GM13976 (cell line): ENCODE data around the gene IGSF5.

Experiments
- DNase-seq: peaks from one replicate; pipeline ENCODE4 v3.0.0; 2012; ENCODE audit warnings: low spot score
- in situ Hi-C: fragments of 300-500 bp; cut with MboI; formaldehyde crosslinking; loops from one replicate; pipeline ENCODE4 v1.12.0; 2022; ENCODE audit warnings: low sequenced_read_pairs, mixed read lengths, inconsistent platforms; ENCODE audit not compliant: unreplicated experiment
- TF ChIP-seq, protein P1 (sequence below): IDR thresholded peaks from 2 replicates; pipeline ENCODE4 v1.5.1; 2012; ENCODE audit warnings: borderline replicate concordance, mild to moderate bottlenecking; ENCODE audit not compliant: insufficient read depth; ENCODE audit errors: extremely low read depth, missing control alignments, control extremely low read depth

IGSF5 gene

DNA sequence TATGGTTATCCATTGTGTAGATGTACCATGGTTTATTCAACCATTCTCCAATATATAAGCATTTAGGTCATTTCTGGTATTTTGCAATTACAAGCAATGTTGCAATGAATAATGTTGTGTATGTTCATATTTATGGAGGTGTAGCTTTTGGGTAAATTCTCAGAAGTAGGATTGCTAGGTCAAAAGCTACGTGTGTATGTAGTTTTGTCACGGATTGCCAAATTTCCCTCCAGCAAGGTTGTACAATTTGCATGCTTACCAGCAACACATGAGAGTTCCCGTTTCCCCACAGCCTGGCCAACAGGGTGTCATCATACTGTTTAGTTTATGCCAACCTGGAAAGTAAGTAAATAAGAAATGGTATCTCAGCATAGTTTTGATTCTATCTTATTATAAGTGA, 36.3 kb downstream of the IGSF5 start:
- DNase-seq, result no peak
- TF ChIP-seq, protein P1, sequence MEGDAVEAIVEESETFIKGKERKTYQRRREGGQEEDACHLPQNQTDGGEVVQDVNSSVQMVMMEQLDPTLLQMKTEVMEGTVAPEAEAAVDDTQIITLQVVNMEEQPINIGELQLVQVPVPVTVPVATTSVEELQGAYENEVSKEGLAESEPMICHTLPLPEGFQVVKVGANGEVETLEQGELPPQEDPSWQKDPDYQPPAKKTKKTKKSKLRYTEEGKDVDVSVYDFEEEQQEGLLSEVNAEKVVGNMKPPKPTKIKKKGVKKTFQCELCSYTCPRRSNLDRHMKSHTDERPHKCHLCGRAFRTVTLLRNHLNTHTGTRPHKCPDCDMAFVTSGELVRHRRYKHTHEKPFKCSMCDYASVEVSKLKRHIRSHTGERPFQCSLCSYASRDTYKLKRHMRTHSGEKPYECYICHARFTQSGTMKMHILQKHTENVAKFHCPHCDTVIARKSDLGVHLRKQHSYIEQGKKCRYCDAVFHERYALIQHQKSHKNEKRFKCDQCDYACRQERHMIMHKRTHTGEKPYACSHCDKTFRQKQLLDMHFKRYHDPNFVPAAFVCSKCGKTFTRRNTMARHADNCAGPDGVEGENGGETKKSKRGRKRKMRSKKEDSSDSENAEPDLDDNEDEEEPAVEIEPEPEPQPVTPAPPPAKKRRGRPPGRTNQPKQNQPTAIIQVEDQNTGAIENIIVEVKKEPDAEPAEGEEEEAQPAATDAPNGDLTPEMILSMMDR, result no peak
- in situ Hi-C loops, result no loop called here

DNA sequence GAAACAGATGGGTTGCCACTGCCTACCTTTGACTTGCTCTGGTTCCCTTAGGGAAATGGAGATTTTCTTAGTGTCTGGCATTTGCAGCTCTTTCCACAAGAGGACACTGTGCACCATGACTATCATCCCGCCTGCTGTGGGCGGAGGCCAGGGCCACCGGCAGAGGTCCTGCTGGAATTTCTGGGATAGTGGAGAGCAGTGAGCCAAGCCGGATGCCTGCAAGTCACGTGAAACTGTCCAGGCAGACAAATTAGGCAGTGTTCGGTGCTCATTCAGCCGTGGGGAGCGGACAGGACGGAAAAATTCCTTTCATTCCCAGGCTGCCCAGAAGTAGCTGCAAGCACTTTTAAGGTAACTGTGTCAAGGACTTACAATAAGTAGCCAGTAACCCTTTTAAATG, 43.4 kb downstream of the IGSF5 start:
- in situ Hi-C loops, result no loop called here
- TF ChIP-seq, protein P1, result no peak
- DNase-seq, result no peak

DNA sequence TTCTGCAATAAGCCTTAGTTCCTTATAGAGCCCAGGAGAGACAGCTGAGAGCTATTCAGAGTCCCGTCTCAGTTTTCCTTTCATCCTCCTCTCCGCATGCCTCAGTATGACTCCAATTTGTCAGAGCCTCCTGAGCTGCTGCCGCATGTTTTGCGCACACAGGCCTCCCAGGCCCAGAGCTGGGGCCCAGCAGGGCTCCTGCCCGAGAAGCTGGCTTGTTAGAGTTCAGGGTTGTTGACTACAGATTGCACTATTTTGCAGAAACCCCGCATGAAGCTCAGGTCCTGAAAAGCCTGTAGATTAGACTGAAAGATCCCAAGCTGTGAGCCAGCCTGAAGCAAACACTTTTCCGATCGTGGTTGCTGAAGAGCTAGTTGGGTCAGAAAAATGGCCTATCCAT, 51.5 kb downstream of the IGSF5 start:
- no peak for DNase-seq
- in situ Hi-C loops, result no loop called here
- TF ChIP-seq, protein P1, result no peak

DNA sequence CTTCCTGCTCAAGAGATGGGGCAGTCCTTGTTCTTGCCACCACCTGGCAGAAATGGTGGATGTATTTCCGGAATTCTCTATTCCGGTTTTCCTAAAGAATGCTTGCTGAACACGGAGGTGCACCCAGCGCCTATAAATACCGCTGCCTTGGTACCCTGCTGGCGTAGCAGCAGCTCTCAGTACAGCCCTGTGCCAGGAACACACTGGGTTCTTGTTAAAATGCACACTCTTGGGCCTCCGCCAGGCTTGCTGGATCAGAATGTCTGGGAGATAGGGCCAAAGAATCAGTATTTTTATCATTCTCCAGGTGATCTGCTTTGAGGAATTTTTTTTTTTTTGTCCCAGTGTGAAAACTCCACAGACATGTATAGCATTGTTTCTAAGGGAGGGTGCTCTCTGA, 54.2 kb downstream of the IGSF5 start:
- no peak for DNase-seq
- TF ChIP-seq, protein P1, result no peak
- in situ Hi-C loops, result no loop called here

DNA sequence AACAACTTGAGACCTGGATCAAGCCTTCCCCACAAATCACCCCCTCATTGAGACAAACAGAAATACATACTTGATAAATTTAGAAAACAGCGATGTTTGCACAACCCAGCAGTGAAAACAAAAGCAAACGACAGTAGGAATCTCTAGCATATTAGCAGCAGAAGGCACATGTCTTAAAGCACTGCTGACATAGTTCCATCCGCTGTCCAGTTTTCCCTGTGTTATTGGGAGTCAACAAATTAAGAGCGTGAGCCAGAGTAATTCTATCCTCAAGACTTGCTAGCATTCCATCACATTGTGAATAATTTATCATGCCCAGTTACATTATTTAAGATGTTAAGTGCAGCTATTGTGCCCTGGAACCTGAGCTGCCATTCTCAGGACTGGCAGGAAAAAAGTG, 55.3 kb downstream of the IGSF5 start:
- TF ChIP-seq, protein P1, result no peak
- DNase-seq, result no peak
- in situ Hi-C loops, result no loop called here

DNA sequence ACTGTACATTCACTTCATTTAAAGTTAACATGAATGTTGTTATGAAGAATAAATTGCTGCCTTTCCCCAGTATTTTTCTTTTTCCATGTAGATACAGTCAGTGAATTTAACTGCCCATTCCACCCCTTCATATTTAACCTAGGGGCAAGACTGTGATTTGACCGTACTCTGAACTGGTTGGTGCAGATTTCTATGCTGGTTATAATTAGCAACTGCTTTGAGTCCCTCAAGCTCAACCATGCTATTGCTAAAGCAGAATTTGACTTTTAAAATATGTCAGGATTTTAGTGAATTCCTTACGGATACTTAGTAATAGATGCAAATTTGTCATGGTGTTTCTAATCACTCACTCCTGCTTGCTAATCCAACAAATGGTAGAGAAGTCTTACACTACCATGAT, 57.2 kb downstream of the IGSF5 start:
- in situ Hi-C loops, result no loop called here
- no peak for DNase-seq
- TF ChIP-seq, protein P1, result no peak

DNA sequence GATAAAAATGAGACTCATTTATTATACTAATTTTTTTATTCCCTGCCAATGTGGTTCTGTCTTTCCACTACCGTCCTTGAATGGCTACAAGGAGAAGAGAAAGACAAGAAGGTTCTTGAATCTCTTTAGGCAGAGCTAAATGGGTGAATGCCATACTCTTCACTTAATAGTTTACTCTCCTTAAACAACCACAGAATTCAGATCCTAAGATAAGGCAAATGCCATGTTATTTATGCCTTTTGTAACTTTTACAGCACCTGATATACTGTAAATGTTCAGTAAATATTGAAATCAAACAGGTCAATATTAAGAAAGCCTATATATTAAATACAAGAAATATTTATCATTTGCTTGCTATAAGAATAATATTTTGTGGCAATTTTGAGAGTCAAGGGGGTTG, 58.4 kb downstream of the IGSF5 start:
- TF ChIP-seq, protein P1, result no peak
- in situ Hi-C loops, result no loop called here
- DNase-seq, result no peak
